HepG2 (cell line): ENCODE measurements around the gene SEPTIN5. TPM values are rescaled to one million over a fixed set of nuclear protein-coding genes. Genes with fewer than 3 reads are reported as not detected.

Experiments
- ATAC-seq: fragments of 200-7000 bp; cut with Tn5 transposase; 3 replicates; pipeline ENCODE4 v1.9.1; 2020; ENCODE audit warnings: mild to moderate bottlenecking, moderate library complexity
- BruUV-seq: library from RNA; stranded (reverse); fragments of 400-500 nt; replicated peaks from 2 replicates; lab custom pipeline; 2021; lab: Mats Ljungman, UMichigan
- CTCF ChIA-PET: fragments of 300-600 bp; formaldehyde crosslinking; extraction: SDS; loops from one replicate; lab custom pipeline; 2021; ENCODE audit warnings: low total read pairs, inconsistent platforms, low intra/inter-chr PET ratio; lab: Yijun Ruan, JAX
- POLR2A ChIA-PET: fragments of 350-600 bp; sonication (Branson Sonifier 250); formaldehyde crosslinking; loops from one replicate; lab custom pipeline; 2020; ENCODE audit warnings: antibody characterized with exemption, inconsistent platforms; lab: Yijun Ruan, JAX
- DNase-seq: peaks from one replicate; pipeline ENCODE4 v3.0.0-alpha.2; 2015; ENCODE audit warnings: low spot score
- FAIRE-seq: peaks from 3 replicates; lab custom pipeline; 2011; peaks lifted over from hg19 to GRCh38; lab: Jason Lieb, UNC
- H2AFZ ChIP-seq: one replicate; pipeline ENCODE4 v1.6.1; 2011; ENCODE audit warnings: low read length, inconsistent platforms
- H3K27ac ChIP-seq: fragments of 300-600 bp; 3 replicates; pipeline ENCODE4 v1.8.0; 2011; ENCODE audit warnings: mixed run types, mild to moderate bottlenecking, mixed read lengths, low read length, inconsistent platforms; ENCODE audit not compliant: insufficient read depth; ENCODE audit errors: extremely low read length
- H3K27me3 ChIP-seq, 2 experiments: fragments of 200-600 bp in 1 of 2; 2 replicates in 1 of 2; 3 replicates in 1 of 2; pipeline versions ENCODE4 v1.6.0 to v1.8.0; 2011; ENCODE audit warnings: low read length in 2 of 2, mild to moderate bottlenecking in 2 of 2, moderate library complexity in 2 of 2, inconsistent platforms in 1 of 2; ENCODE audit not compliant: insufficient read depth in 2 of 2, control insufficient read depth in 1 of 2
- H3K36me3 ChIP-seq, 2 experiments: fragments of 200-600 bp in 1 of 2; replicated peaks in 1 of 2; 2 replicates in 1 of 2; 3 replicates in 1 of 2; pipeline versions ENCODE4 v1.5.1 to v1.8.0; 2011; ENCODE audit warnings: low read length in 2 of 2, inconsistent platforms in 1 of 2; ENCODE audit not compliant: insufficient read depth in 2 of 2, control insufficient read depth in 1 of 2
- H3K4me1 ChIP-seq: 2 replicates; pipeline ENCODE4 v1.5.1; 2012; ENCODE audit warnings: low read length, inconsistent platforms; ENCODE audit not compliant: insufficient read depth
- H3K4me2 ChIP-seq: 2 replicates; pipeline ENCODE4 v1.6.0; 2011; ENCODE audit warnings: low read depth, low read length, inconsistent platforms
- H3K4me3 ChIP-seq, 3 experiments: fragments of 200-600 bp in 1 of 3; sonication (generic), shearing (Covaris generic) in 1 of 3; replicated peaks in 1 of 3; 2 replicates each; pipeline ENCODE4 v1.5.1; 2011 to 2016; ENCODE audit warnings: low read length in 3 of 3, inconsistent platforms in 2 of 3, low read depth in 2 of 3, mild to moderate bottlenecking in 2 of 3, control low read depth in 1 of 3, mixed read lengths in 1 of 3; ENCODE audit not compliant: insufficient read depth in 1 of 3
- H3K79me2 ChIP-seq: one replicate; pipeline ENCODE4 v1.6.1; 2011; ENCODE audit warnings: low read length, inconsistent platforms; ENCODE audit not compliant: insufficient read depth
- H3K9ac ChIP-seq: 2 replicates; pipeline ENCODE4 v1.6.0; 2011; ENCODE audit warnings: mild to moderate bottlenecking, low read depth, low read length, inconsistent platforms; ENCODE audit not compliant: insufficient read depth
- H3K9me3 ChIP-seq: 2 replicates; pipeline ENCODE4 v1.5.1; 2012; ENCODE audit warnings: mild to moderate bottlenecking, low read length
- H4K20me1 ChIP-seq: 2 replicates; pipeline ENCODE4 v1.6.0; 2011; ENCODE audit warnings: inconsistent platforms, mild to moderate bottlenecking, low read length, moderate library complexity; ENCODE audit not compliant: insufficient read depth
- BRF2 ChIP-seq: sonication (generic); formaldehyde crosslinking; IDR thresholded peaks from 2 replicates; pipeline ENCODE4 v1.8.1; 2022; ENCODE audit warnings: mild to moderate bottlenecking, missing genetic modification reagents
- KIAA2018 ChIP-seq: sonication (generic); formaldehyde crosslinking; IDR thresholded peaks from 2 replicates; pipeline ENCODE4 v1.5.0; 2020; ENCODE audit warnings: mild to moderate bottlenecking, missing genetic modification reagents, borderline replicate concordance
- MNT ChIP-seq: fragments of 450-650 bp; IDR thresholded peaks from 2 replicates; pipeline ENCODE4 v1.6.1; 2016
- PHF8 ChIP-seq: sonication (generic); formaldehyde crosslinking; IDR thresholded peaks from 2 replicates; pipeline ENCODE4 v1.5.0; 2020; ENCODE audit warnings: missing genetic modification reagents
- RARG ChIP-seq: sonication (generic); formaldehyde crosslinking; IDR thresholded peaks from 2 replicates; pipeline ENCODE4 v1.4.0; 2020; ENCODE audit warnings: low read depth, mild to moderate bottlenecking, missing genetic modification reagents
- TFE3 ChIP-seq: IDR thresholded peaks from 2 replicates; pipeline ENCODE4 v1.6.1; 2016
- TGIF2 ChIP-seq: IDR thresholded peaks from 2 replicates; pipeline ENCODE4 v1.6.1; 2016; ENCODE audit warnings: control low read depth, missing compliant biosample characterization
- ZNF225 ChIP-seq: sonication (generic); formaldehyde crosslinking; IDR thresholded peaks from 2 replicates; pipeline ENCODE4 v1.4.0; 2020; ENCODE audit warnings: mild to moderate bottlenecking, missing genetic modification reagents
- ZNF296 ChIP-seq: sonication (generic); formaldehyde crosslinking; conservative IDR thresholded peaks from 2 replicates; pipeline ENCODE4 v1.5.0; 2020; ENCODE audit warnings: mild to moderate bottlenecking, missing genetic modification reagents
- ZNF326 ChIP-seq: sonication (generic); formaldehyde crosslinking; IDR thresholded peaks from 2 replicates; pipeline ENCODE4 v1.4.0; 2020; ENCODE audit warnings: missing genetic modification reagents, borderline replicate concordance
- ZNF496 ChIP-seq: sonication (generic); formaldehyde crosslinking; IDR thresholded peaks from 2 replicates; pipeline ENCODE4 v1.8.1; 2023; ENCODE audit warnings: mild to moderate bottlenecking, moderate library complexity, missing genetic modification reagents; ENCODE audit not compliant: insufficient replicate concordance
- whole genome bisulfite sequencing: methylation state at CpG from one replicate; pipeline ENCODE4 v1.1.6; 2017; ENCODE audit warnings: low lambda C conversion rate; 5-methylcytosine and 5-hydroxymethylcytosine counted together
- in situ Hi-C: cut with HindIII; loops from 2 replicates; pipeline ENCODE4 v1.10.0; 2017; ENCODE audit warnings: low pct_unique_long_range_greater_than_20kb; ENCODE audit not compliant: extremely low pct_ligation_motif_present
- intact Hi-C: fragments of 100-400 bp; cut with micrococcal nuclease; formaldehyde crosslinking; loops from one replicate; pipeline ENCODE4 v1.10.0; 2022; ENCODE audit not compliant: unreplicated experiment
- polyA plus RNA-seq, 8 experiments: library from polyadenylated mRNA; depleted of rRNA in 3 of 8; stranded (reverse) in 7 of 8; unstranded in 1 of 8; fragments of >200 nt; fragmentation: Illumina TruSeq in 4 of 8; extraction: Trizol in 4 of 8; gene quantifications; 2 replicates each; pipeline versions ENCODE4 v1.2.1 to v1.2.3, GENCODE V29; 2011 to 2016; ENCODE audit warnings: low read depth in 4 of 8, missing spikeins in 1 of 8, mixed read lengths in 1 of 8; ENCODE audit not compliant: insufficient read depth in 1 of 8
- total RNA-seq, 5 experiments: library from RNA; depleted of rRNA; stranded (reverse); fragments of >200 nt; fragmentation: Illumina TruSeq; extraction: Trizol; gene quantifications; 2 replicates each; pipeline ENCODE4 v1.2.3, GENCODE V29; 2016; ENCODE audit warnings: low read depth in 1 of 5

The SEPTIN5 gene
- total and polyA plus RNA-seq, 2 of the 13 experiments (the other 11 are each of a cell fraction or from before 2014, with no cell fraction given), result 0.33 TPM; not detected in 1

- TF ChIP-seq ZNF225 (CRISPR knock-in tag), result no peak
- no peak for TF ChIP-seq ZNF296
- TF ChIP-seq PHF8 (CRISPR knock-in tag), result no peak
- TF ChIP-seq, all 625 proteins: peak for 0
These were observed 39.4 kb upstream of the SEPTIN5 start (continued) for GRCh38 chr22:19674929-19675253.

GRCh38 chr22:19675428-19675827 lies 38.9 kb upstream of the SEPTIN5 start:
- Histone ChIP-seq H3K27me3 (peaks cover 0 to 12% of the 10 kb centered on the region in 2 experiments; a peak in 4 of 5 replicates), H4K20me1 (no peaks in the 10 kb centered on the region), H2AFZ (no peak overlapping the region), H3K4me2 (no peak overlapping the region), H3K4me3 (no peak overlapping the region), H3K79me2 (no peaks in the 10 kb centered on the region), H3K4me1 (no peaks in the 10 kb centered on the region), H3K9ac (no peak overlapping the region), H3K9me3 (no peaks in the 10 kb centered on the region), H3K36me3 (no peaks in the 10 kb centered on the region), H3K27ac (no peak overlapping the region)
- no peak for DNase-seq
- no TSS peak for BruUV-seq
- in situ Hi-C loops, result loop anchor here (5.0 kb wide), 1 partner anchor 47 kb away; the partner anchor contains the start of gene GP1BB
- CTCF ChIA-PET, result no interaction called here
- intact Hi-C loops, result no loop called here
- no peak for ATAC-seq
- no peak for FAIRE-seq
- POLR2A ChIA-PET, result no interaction called here
- 17% methylated on average over 7 of the region's 7 CpGs for WGBS
- TF ChIP-seq BRF2 (no peak), RARG (CRISPR knock-in tag) (no peak), MNT (no peak), KIAA2018 (no peak), TGIF2 (no peak), ZNF496 (CRISPR knock-in tag) (no peak), TFE3 (CRISPR knock-in tag) (no peak), ZNF326 (CRISPR knock-in tag) (no peak)
